HEK293 (cell line): ENCODE measurements around the gene PIP5K1C.

Source experiments
- CTCF ChIA-PET: fragments of 350-600 bp; formaldehyde crosslinking; extraction: SDS; loops from one replicate; lab custom pipeline; 2021; ENCODE audit warnings: antibody characterized with exemption; lab: Yijun Ruan, JAX
- POLR2A ChIA-PET: fragments of 300-600 bp; formaldehyde crosslinking; extraction: SDS; loops from one replicate; lab custom pipeline; 2020; ENCODE audit warnings: antibody characterized with exemption, inconsistent platforms; lab: Yijun Ruan, JAX
- H3K27ac ChIP-seq: fragments of 200-500 bp; sonication (Bioruptor generic); 2 replicates; pipeline ENCODE4 v1.5.1; 2014; ENCODE audit warnings: low read depth, low read length, control low read depth, inconsistent platforms; ENCODE audit errors: extremely low read depth
- H3K36me3 ChIP-seq, 2 experiments: fragments of 200-500 bp in 1 of 2; sonication (Bioruptor generic) in 1 of 2; 1 replicate in 1 of 2; 2 replicates in 1 of 2; pipeline ENCODE4 v1.5.1; 2014 to 2017; ENCODE audit warnings: inconsistent platforms in 2 of 2, low read length in 2 of 2; ENCODE audit not compliant: control insufficient read depth in 2 of 2, insufficient read depth in 1 of 2
- H3K4me1 ChIP-seq: fragments of 200-500 bp; sonication (Bioruptor generic); 2 replicates; pipeline ENCODE4 v1.5.1; 2014; ENCODE audit warnings: mild to moderate bottlenecking, low read length, inconsistent platforms; ENCODE audit not compliant: control insufficient read depth, insufficient read depth
- H3K4me3 ChIP-seq: 2 replicates; pipeline ENCODE4 v1.5.1; 2011; ENCODE audit warnings: low read depth, mild to moderate bottlenecking, control low read depth, low read length, moderate library complexity
- H3K9me3 ChIP-seq: fragments of 200-500 bp; sonication (Bioruptor generic); 2 replicates; pipeline ENCODE4 v1.5.1; 2014; ENCODE audit warnings: low read depth, low read length, inconsistent platforms; ENCODE audit not compliant: control insufficient read depth, insufficient read depth
- BCL11A ChIP-seq: fragments of 450-650 bp; formaldehyde crosslinking; IDR thresholded peaks from 2 replicates; pipeline ENCODE4 v1.5.1; 2016; ENCODE audit warnings: low read depth, missing biosample characterization, missing genetic modification characterization
- FEZF1 ChIP-seq: fragments of 450-650 bp; formaldehyde crosslinking; IDR thresholded peaks from 2 replicates; pipeline ENCODE4 v1.5.1; 2016; ENCODE audit warnings: missing biosample characterization, missing genetic modification characterization
- GLIS2 ChIP-seq: fragments of 450-650 bp; formaldehyde crosslinking; IDR thresholded peaks from 2 replicates; pipeline ENCODE4 v1.5.1; 2016; ENCODE audit warnings: missing biosample characterization, missing genetic modification characterization
- MEIS1 ChIP-seq: sonication (generic); formaldehyde crosslinking; IDR thresholded peaks from 2 replicates; pipeline ENCODE4 v1.8.1; 2022; ENCODE audit warnings: missing genetic modification reagents, mild to moderate bottlenecking, borderline replicate concordance
- PRDM1 ChIP-seq: fragments of 450-650 bp; formaldehyde crosslinking; IDR thresholded peaks from 2 replicates; pipeline ENCODE4; 2016; ENCODE audit warnings: missing biosample characterization, missing genetic modification characterization
- YY1 ChIP-seq: fragments of 450-650 bp; formaldehyde crosslinking; IDR thresholded peaks from 2 replicates; pipeline ENCODE4 v1.5.1; 2018; ENCODE audit warnings: missing biosample characterization, missing genetic modification characterization
- ZBTB17 ChIP-seq: fragments of 450-650 bp; formaldehyde crosslinking; IDR thresholded peaks from 2 replicates; pipeline ENCODE4 v1.5.1; 2016; ENCODE audit warnings: missing biosample characterization, missing genetic modification characterization
- ZBTB7A ChIP-seq: fragments of 450-650 bp; formaldehyde crosslinking; IDR thresholded peaks from 2 replicates; pipeline ENCODE4 v1.5.1; 2016; ENCODE audit warnings: low read depth, missing biosample characterization, missing genetic modification characterization
- ZNF132 ChIP-seq: fragments of 450-650 bp; formaldehyde crosslinking; IDR thresholded peaks from 2 replicates; pipeline ENCODE4 v1.5.1; 2017; ENCODE audit warnings: missing biosample characterization, missing genetic modification characterization, borderline replicate concordance
- ZNF169 ChIP-seq: fragments of 450-650 bp; formaldehyde crosslinking; IDR thresholded peaks from 2 replicates; pipeline ENCODE4 v1.5.1; 2016; ENCODE audit warnings: missing biosample characterization, missing genetic modification characterization
- ZNF2 ChIP-seq: fragments of 450-650 bp; formaldehyde crosslinking; IDR thresholded peaks from 2 replicates; pipeline ENCODE4 v1.5.1; 2016; ENCODE audit warnings: missing biosample characterization, missing genetic modification characterization
- ZNF202 ChIP-seq: fragments of 450-650 bp; formaldehyde crosslinking; IDR thresholded peaks from 2 replicates; pipeline ENCODE4 v1.5.1; 2016; ENCODE audit warnings: missing biosample characterization, missing genetic modification characterization, borderline replicate concordance
- ZNF214 ChIP-seq: fragments of 450-650 bp; formaldehyde crosslinking; IDR thresholded peaks from 2 replicates; pipeline ENCODE4 v1.5.1; 2017; ENCODE audit warnings: missing biosample characterization, mild to moderate bottlenecking, missing genetic modification characterization, borderline replicate concordance
- ZNF274 ChIP-seq, 2 experiments: fragments of 200-500 bp in 1 of 2; fragments of 450-650 bp in 1 of 2; sonication (Bioruptor generic) in 1 of 2; formaldehyde crosslinking in 1 of 2; IDR thresholded peaks; 2 replicates each; pipeline versions ENCODE4 v1.5.1 to v1.6.1; 2014 to 2016; ENCODE audit warnings: borderline replicate concordance in 1 of 2, inconsistent platforms in 1 of 2, low read length in 1 of 2, missing biosample characterization in 1 of 2, missing genetic modification characterization in 1 of 2
- ZNF341 ChIP-seq: fragments of 450-650 bp; formaldehyde crosslinking; IDR thresholded peaks from 2 replicates; pipeline ENCODE4; 2016; ENCODE audit warnings: low read depth, missing biosample characterization, missing genetic modification characterization
- ZNF404 ChIP-seq: fragments of 450-650 bp; formaldehyde crosslinking; IDR thresholded peaks from 2 replicates; pipeline ENCODE4 v1.5.1; 2017; ENCODE audit warnings: missing biosample characterization, missing genetic modification characterization
- ZNF48 ChIP-seq: fragments of 450-650 bp; formaldehyde crosslinking; IDR thresholded peaks from 2 replicates; pipeline ENCODE4 v1.5.1; 2016; ENCODE audit warnings: missing biosample characterization, missing genetic modification characterization
- ZNF549 ChIP-seq: fragments of 450-650 bp; IDR thresholded peaks from 2 replicates; pipeline ENCODE4 v1.5.1; 2018; ENCODE audit warnings: missing biosample characterization, missing genetic modification characterization, mild to moderate bottlenecking, inconsistent platforms, moderate library complexity
- ZNF600 ChIP-seq: fragments of 450-650 bp; formaldehyde crosslinking; IDR thresholded peaks from 2 replicates; pipeline ENCODE4 v1.5.1; 2016; ENCODE audit warnings: missing biosample characterization, missing genetic modification characterization
- ZNF624 ChIP-seq: fragments of 450-650 bp; formaldehyde crosslinking; IDR thresholded peaks from 2 replicates; pipeline ENCODE4 v1.5.1; 2017; ENCODE audit warnings: missing biosample characterization, missing genetic modification characterization
- ZNF658 ChIP-seq: fragments of 450-650 bp; formaldehyde crosslinking; IDR thresholded peaks from 2 replicates; pipeline ENCODE4; 2016; ENCODE audit warnings: missing biosample characterization, missing genetic modification characterization
- ZNF664 ChIP-seq: fragments of 450-650 bp; formaldehyde crosslinking; IDR thresholded peaks from 2 replicates; pipeline ENCODE4 v1.5.1; 2016; ENCODE audit warnings: missing biosample characterization, missing genetic modification characterization
- ZNF76 ChIP-seq: fragments of 450-650 bp; formaldehyde crosslinking; IDR thresholded peaks from 2 replicates; pipeline ENCODE4; 2016; ENCODE audit warnings: low read depth, missing biosample characterization, missing genetic modification characterization, borderline replicate concordance
- ZNF792 ChIP-seq: fragments of 450-650 bp; formaldehyde crosslinking; IDR thresholded peaks from 2 replicates; pipeline ENCODE4 v1.5.1; 2016; ENCODE audit warnings: missing biosample characterization, missing genetic modification characterization
- ZNF830 ChIP-seq: fragments of 450-650 bp; IDR thresholded peaks from 2 replicates; pipeline ENCODE4 v1.5.0; 2018; ENCODE audit warnings: missing biosample characterization, missing genetic modification characterization, low read depth, mild to moderate bottlenecking, moderate library complexity
- ZSCAN16 ChIP-seq: fragments of 450-650 bp; formaldehyde crosslinking; IDR thresholded peaks from 2 replicates; pipeline ENCODE4 v1.5.1; 2016; ENCODE audit warnings: missing biosample characterization, missing genetic modification characterization
- TF ChIP-seq, protein P1 (sequence below): fragments of 450-650 bp; formaldehyde crosslinking; optimal IDR thresholded peaks from 2 replicates; pipeline ENCODE3; 2016; ENCODE audit warnings: missing biosample characterization, mild to moderate bottlenecking, missing genetic modification characterization
- TF ChIP-seq, protein P2 (sequence below): fragments of 450-650 bp; formaldehyde crosslinking; IDR thresholded peaks from 2 replicates; pipeline ENCODE4 v1.5.1; 2017; ENCODE audit warnings: missing biosample characterization, missing genetic modification characterization
- TF ChIP-seq, protein P3 (sequence below): fragments of 450-650 bp; formaldehyde crosslinking; IDR thresholded peaks from 2 replicates; pipeline ENCODE4 v1.5.1; 2016; ENCODE audit warnings: missing biosample characterization, missing genetic modification characterization
- TF ChIP-seq, protein P4 (sequence below): fragments of 450-650 bp; formaldehyde crosslinking; IDR thresholded peaks from 2 replicates; pipeline ENCODE4 v1.5.1; 2017; ENCODE audit warnings: missing biosample characterization, missing genetic modification characterization
- TF ChIP-seq, protein P5 (sequence below): fragments of 450-650 bp; formaldehyde crosslinking; IDR thresholded peaks from 2 replicates; pipeline ENCODE4 v1.5.1; 2017; ENCODE audit warnings: missing biosample characterization, missing genetic modification characterization
- TF ChIP-seq, protein P6 (sequence below): fragments of 450-650 bp; formaldehyde crosslinking; IDR thresholded peaks from 2 replicates; pipeline ENCODE4 v1.5.1; 2017; ENCODE audit warnings: missing biosample characterization, missing genetic modification characterization

Gene PIP5K1C

DNA sequence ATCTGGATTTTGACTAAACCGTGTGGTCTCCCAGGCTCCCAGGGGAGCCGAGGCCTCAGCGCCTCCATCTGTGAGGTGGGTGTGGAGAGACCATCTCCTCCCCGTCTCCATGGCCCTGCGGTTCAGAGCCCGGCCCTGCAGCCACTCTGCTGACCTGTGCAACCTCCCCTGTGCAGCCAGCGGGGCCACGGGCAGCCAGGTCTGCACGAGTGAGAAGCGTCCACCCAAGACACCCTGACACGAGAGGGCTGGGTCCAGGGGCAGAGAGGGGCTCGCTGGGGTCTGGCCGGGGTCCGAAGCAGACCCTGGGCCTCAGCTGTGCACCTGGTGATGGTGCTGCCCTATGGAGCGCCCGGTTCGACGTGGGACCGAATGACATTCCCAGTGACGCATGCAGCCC, 63.3 kb downstream of the PIP5K1C start:
- CTCF ChIA-PET: no interaction called here
- peaks cover 0 to 30% of the 10 kb centered on the region in 2 experiments; a peak in 2 of 3 replicates for H3K36me3 ChIP-seq

DNA sequence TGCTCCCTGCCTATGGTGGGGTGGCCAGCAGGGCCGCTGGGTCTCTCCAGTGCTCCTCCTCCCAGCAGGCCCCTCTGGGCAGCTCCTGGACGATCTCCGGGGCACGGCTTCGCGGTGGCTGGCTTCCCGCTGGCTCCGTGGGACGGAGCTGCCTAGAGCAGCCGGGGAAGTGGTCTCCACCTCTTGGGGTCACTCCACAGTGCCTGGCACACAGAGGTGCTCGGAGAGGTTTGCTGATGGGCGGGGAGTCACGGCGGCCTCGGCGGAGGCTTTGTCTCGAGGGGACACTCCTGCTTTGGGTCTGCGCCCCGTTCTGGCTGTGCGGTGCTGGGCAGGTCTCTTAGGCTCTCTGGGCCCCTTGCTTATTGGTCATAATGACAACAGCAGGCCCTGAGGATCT, 63.8 kb downstream of the PIP5K1C start:
- H3K36me3 ChIP-seq: peaks cover 0 to 31% of the 10 kb centered on the region in 2 experiments; a peak in 2 of 3 replicates
- ChIA-PET CTCF (no interaction called here), POLR2A (no interaction called here)
- H3K9me3 ChIP-seq: no peaks in the 10 kb centered on the region
- H3K4me3 ChIP-seq: no peak overlapping the region
- no peaks in the 10 kb centered on the region for H3K4me1 ChIP-seq
- H3K27ac ChIP-seq: no peak overlapping the region
- TF ChIP-seq ZNF48 (tag by site-specific recombination): no peak
- no peak for TF ChIP-seq ZNF664 (tag by site-specific recombination)
- TF ChIP-seq ZNF549: no peak
- no peak for TF ChIP-seq ZNF792 (tag by site-specific recombination)
- TF ChIP-seq, protein P1, sequence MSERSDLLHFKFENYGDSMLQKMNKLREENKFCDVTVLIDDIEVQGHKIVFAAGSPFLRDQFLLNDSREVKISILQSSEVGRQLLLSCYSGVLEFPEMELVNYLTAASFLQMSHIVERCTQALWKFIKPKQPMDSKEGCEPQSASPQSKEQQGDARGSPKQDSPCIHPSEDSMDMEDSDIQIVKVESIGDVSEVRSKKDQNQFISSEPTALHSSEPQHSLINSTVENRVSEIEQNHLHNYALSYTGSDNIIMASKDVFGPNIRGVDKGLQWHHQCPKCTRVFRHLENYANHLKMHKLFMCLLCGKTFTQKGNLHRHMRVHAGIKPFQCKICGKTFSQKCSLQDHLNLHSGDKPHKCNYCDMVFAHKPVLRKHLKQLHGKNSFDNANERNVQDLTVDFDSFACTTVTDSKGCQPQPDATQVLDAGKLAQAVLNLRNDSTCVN: no peak
- TF ChIP-seq, protein P2, sequence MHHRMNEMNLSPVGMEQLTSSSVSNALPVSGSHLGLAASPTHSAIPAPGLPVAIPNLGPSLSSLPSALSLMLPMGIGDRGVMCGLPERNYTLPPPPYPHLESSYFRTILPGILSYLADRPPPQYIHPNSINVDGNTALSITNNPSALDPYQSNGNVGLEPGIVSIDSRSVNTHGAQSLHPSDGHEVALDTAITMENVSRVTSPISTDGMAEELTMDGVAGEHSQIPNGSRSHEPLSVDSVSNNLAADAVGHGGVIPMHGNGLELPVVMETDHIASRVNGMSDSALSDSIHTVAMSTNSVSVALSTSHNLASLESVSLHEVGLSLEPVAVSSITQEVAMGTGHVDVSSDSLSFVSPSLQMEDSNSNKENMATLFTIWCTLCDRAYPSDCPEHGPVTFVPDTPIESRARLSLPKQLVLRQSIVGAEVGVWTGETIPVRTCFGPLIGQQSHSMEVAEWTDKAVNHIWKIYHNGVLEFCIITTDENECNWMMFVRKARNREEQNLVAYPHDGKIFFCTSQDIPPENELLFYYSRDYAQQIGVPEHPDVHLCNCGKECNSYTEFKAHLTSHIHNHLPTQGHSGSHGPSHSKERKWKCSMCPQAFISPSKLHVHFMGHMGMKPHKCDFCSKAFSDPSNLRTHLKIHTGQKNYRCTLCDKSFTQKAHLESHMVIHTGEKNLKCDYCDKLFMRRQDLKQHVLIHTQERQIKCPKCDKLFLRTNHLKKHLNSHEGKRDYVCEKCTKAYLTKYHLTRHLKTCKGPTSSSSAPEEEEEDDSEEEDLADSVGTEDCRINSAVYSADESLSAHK (tag by site-specific recombination): no peak
- no peak for TF ChIP-seq ZBTB7A (tag by site-specific recombination)
- no peak for TF ChIP-seq ZNF624 (tag by site-specific recombination)
- TF ChIP-seq, protein P3, sequence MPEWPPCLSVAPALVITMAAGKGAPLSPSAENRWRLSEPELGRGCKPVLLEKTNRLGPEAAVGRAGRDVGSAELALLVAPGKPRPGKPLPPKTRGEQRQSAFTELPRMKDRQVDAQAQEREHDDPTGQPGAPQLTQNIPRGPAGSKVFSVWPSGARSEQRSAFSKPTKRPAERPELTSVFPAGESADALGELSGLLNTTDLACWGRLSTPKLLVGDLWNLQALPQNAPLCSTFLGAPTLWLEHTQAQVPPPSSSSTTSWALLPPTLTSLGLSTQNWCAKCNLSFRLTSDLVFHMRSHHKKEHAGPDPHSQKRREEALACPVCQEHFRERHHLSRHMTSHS: no peak
- TF ChIP-seq ZSCAN16 (tag by site-specific recombination): no peak
- no peak for TF ChIP-seq ZNF169 (tag by site-specific recombination)
- no peak for TF ChIP-seq ZNF274 (IDR thresholded peaks at IDR 0.05; ENCODE audit: low read length)
- no peak for TF ChIP-seq ZNF274 (tag by site-specific recombination; IDR thresholded peaks at IDR 0.05; ENCODE audit: borderline replicate concordance)
- TF ChIP-seq ZNF830 (tag by site-specific recombination): no peak
- TF ChIP-seq ZNF600 (tag by site-specific recombination): no peak
- TF ChIP-seq ZNF76 (tag by site-specific recombination): no peak

More for the DNA sequence above, 63.3 kb downstream of the PIP5K1C start:
- no peaks in the 10 kb centered on the region for H3K4me1 ChIP-seq
- H3K4me3 ChIP-seq: no peak overlapping the region
- H3K27ac ChIP-seq: no peak overlapping the region
- TF ChIP-seq ZNF341: no peak
- no peak for TF ChIP-seq ZNF132 (tag by site-specific recombination)
- no peak for TF ChIP-seq MEIS1 (CRISPR knock-in tag)
- no peak for TF ChIP-seq ZNF214 (tag by site-specific recombination)
- no peak for TF ChIP-seq YY1
- TF ChIP-seq, protein P4, sequence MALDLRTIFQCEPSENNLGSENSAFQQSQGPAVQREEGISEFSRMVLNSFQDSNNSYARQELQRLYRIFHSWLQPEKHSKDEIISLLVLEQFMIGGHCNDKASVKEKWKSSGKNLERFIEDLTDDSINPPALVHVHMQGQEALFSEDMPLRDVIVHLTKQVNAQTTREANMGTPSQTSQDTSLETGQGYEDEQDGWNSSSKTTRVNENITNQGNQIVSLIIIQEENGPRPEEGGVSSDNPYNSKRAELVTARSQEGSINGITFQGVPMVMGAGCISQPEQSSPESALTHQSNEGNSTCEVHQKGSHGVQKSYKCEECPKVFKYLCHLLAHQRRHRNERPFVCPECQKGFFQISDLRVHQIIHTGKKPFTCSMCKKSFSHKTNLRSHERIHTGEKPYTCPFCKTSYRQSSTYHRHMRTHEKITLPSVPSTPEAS (tag by site-specific recombination): no peak
- no peak for TF ChIP-seq BCL11A (tag by site-specific recombination)
- TF ChIP-seq ZNF404 (tag by site-specific recombination): no peak
- no peak for TF ChIP-seq GLIS2 (tag by site-specific recombination)
- no peak for TF ChIP-seq ZNF658 (tag by site-specific recombination)
- TF ChIP-seq FEZF1: no peak
- no peak for TF ChIP-seq PRDM1 (tag by site-specific recombination)
- no peak for TF ChIP-seq ZNF2 (tag by site-specific recombination)
- no peak for TF ChIP-seq ZNF274 (IDR thresholded peaks at IDR 0.05; ENCODE audit: low read length)
- TF ChIP-seq ZNF274 (tag by site-specific recombination; IDR thresholded peaks at IDR 0.05; ENCODE audit: borderline replicate concordance): no peak
- no peak for TF ChIP-seq ZBTB7A (tag by site-specific recombination)
- TF ChIP-seq ZNF830 (tag by site-specific recombination): no peak
- TF ChIP-seq, protein P5, sequence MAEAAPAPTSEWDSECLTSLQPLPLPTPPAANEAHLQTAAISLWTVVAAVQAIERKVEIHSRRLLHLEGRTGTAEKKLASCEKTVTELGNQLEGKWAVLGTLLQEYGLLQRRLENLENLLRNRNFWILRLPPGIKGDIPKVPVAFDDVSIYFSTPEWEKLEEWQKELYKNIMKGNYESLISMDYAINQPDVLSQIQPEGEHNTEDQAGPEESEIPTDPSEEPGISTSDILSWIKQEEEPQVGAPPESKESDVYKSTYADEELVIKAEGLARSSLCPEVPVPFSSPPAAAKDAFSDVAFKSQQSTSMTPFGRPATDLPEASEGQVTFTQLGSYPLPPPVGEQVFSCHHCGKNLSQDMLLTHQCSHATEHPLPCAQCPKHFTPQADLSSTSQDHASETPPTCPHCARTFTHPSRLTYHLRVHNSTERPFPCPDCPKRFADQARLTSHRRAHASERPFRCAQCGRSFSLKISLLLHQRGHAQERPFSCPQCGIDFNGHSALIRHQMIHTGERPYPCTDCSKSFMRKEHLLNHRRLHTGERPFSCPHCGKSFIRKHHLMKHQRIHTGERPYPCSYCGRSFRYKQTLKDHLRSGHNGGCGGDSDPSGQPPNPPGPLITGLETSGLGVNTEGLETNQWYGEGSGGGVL (tag by site-specific recombination): no peak
- TF ChIP-seq ZNF202 (tag by site-specific recombination): no peak
- TF ChIP-seq, protein P6, sequence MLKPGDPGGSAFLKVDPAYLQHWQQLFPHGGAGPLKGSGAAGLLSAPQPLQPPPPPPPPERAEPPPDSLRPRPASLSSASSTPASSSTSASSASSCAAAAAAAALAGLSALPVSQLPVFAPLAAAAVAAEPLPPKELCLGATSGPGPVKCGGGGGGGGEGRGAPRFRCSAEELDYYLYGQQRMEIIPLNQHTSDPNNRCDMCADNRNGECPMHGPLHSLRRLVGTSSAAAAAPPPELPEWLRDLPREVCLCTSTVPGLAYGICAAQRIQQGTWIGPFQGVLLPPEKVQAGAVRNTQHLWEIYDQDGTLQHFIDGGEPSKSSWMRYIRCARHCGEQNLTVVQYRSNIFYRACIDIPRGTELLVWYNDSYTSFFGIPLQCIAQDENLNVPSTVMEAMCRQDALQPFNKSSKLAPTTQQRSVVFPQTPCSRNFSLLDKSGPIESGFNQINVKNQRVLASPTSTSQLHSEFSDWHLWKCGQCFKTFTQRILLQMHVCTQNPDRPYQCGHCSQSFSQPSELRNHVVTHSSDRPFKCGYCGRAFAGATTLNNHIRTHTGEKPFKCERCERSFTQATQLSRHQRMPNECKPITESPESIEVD: no peak
- TF ChIP-seq ZBTB17 (tag by site-specific recombination): no peak
- TF ChIP-seq, all 188 proteins: peak for 0
- H3K9me3 ChIP-seq: no peaks in the 10 kb centered on the region
- POLR2A ChIA-PET: no interaction called here
